Activated naive CD4-positive, alpha-beta T cell treated with anti-CD3 and anti-CD28 coated beads, Interleukin-2, amount 50 U/mL, for 16 hours (primary cell): ENCODE measurements around the gene KMT5B.

Experiments used
- DNase-seq: peaks from one replicate; pipeline ENCODE4 v3.0.0-alpha.2; 2020

The KMT5B gene

GRCh38 chr11:68116974-68117373 is 96.1 kb downstream of the KMT5B start:
- no peak for DNase-seq

GRCh38 chr11:68116126-68116525 is 97.0 kb downstream of the KMT5B start:
- DNase-seq: no peak

- DNase-seq: no peak
Observed at GRCh38 chr11:68115285-68115684, 97.8 kb downstream of the KMT5B start.

GRCh38 chr11:68113986-68114385 is 99.1 kb downstream of the KMT5B start:
- DNase-seq: no peak

GRCh38 chr11:68107689-68108088 is 105.4 kb downstream of the KMT5B start:
- no peak for DNase-seq

GRCh38 chr11:68106165-68106940 is 106.7 kb downstream of the KMT5B start:
- no peak for DNase-seq
